A549 treated with Mapracorat at 1 μM for 4 hours (cell line): ENCODE data around the gene PDIA6. TPM values are rescaled to one million over a fixed set of nuclear protein-coding genes. Genes with fewer than 3 reads are reported as not detected.

ENCODE experiments used
- total RNA-seq: library from RNA; stranded (reverse); fragments of 200-300 nt; extraction: Qiagen RNA extraction; gene quantifications from 5 replicates; pipeline ENCODE4 v1.2.3, GENCODE V29; 2022

The PDIA6 gene
- total RNA-seq, result 308 to 361 TPM (median 353 TPM) in 5 replicates

GRCh38 chr2:10812362-10813162, at the start of gene PDIA6:
Gene PDIA6, minus strand, starts transcription at chr2:10812785. Its CDS starts 89 bp downstream, at chr2:10812696.

Other genes starting within 250 kb of the PDIA6 start
- 38.1 to 49.0 TPM (median 41.1 TPM) in 5 replicates for gene NOL10, start 122.8 kb downstream of the PDIA6 start, total RNA-seq
- gene ATP6V1C2, start 91.2 kb downstream of the PDIA6 start, total RNA-seq, result 0.14 to 0.30 TPM (median 0.22 TPM) in 5 replicates
- gene KCNF1, start 99.1 kb upstream of the PDIA6 start, total RNA-seq, result 20.6 to 47.2 TPM (median 36.0 TPM) in 5 replicates